Vagina (tissue), 2 donors: ENCODE measurements around the gene SPINK1.

Experiments used
- CTCF ChIP-seq, 3 experiments: fragments of 450-650 bp in 2 of 3; fragments of 200-600 bp in 1 of 3; sonication (generic) in 1 of 3; IDR thresholded peaks; one replicate each; pipeline ENCODE4 v1.5.1; 2017 to 2019; ENCODE audit warnings: antibody characterized with exemption in 3 of 3, mild to moderate bottlenecking in 2 of 3, moderate library complexity in 2 of 3
- POLR2A ChIP-seq, 2 donors: fragments of 450-650 bp; IDR thresholded peaks; one replicate each; pipeline ENCODE4 v1.6.1; 2017; ENCODE audit warnings: antibody characterized with exemption in 2 of 2, mild to moderate bottlenecking in 2 of 2, moderate library complexity in 2 of 2
- POLR2AphosphoS5 ChIP-seq, 2 donors: sonication (generic); formaldehyde crosslinking; IDR thresholded peaks; one replicate each; pipeline ENCODE4 v1.9.0; 2017; ENCODE audit warnings: antibody characterized with exemption in 2 of 2, mild to moderate bottlenecking in 2 of 2, low read depth in 1 of 2; ENCODE audit not compliant: insufficient read depth in 1 of 2

- TF ChIP-seq CTCF (IDR thresholded peaks at IDR 0.05) = no peak
- no peak for TF ChIP-seq POLR2A (IDR thresholded peaks at IDR 0.05)
- TF ChIP-seq POLR2AphosphoS5 (IDR thresholded peaks at IDR 0.05; ENCODE audit: insufficient read depth in 1 of 2, low read depth in 1 of 2) = no peak
Observed at GRCh38 chr5:147852365-147852764, 20.9 kb upstream of the SPINK1 start.
